Keratinocyte (primary cell): ENCODE results near the gene HOXA7.

Source experiments
- EZH2 ChIP-seq: IDR thresholded peaks from one replicate; pipeline ENCODE4 v1.6.1; 2012; ENCODE audit warnings: inconsistent platforms, mild to moderate bottlenecking, low read length, moderate library complexity
- TF ChIP-seq, protein P1 (sequence below), 3 experiments: IDR thresholded peaks in 1 of 3; conservative IDR thresholded peaks in 1 of 3; optimal IDR thresholded peaks in 1 of 3; 2 replicates in 2 of 3; 3 replicates in 1 of 3; pipeline versions ENCODE3 to v1.5.1; 2011; ENCODE audit warnings: low read length in 3 of 3, mild to moderate bottlenecking in 3 of 3, moderate library complexity in 2 of 3, control low read depth in 1 of 3, inconsistent platforms in 1 of 3; ENCODE audit not compliant: insufficient read depth in 2 of 3; ENCODE audit errors: extremely low read depth in 1 of 3

DNA sequence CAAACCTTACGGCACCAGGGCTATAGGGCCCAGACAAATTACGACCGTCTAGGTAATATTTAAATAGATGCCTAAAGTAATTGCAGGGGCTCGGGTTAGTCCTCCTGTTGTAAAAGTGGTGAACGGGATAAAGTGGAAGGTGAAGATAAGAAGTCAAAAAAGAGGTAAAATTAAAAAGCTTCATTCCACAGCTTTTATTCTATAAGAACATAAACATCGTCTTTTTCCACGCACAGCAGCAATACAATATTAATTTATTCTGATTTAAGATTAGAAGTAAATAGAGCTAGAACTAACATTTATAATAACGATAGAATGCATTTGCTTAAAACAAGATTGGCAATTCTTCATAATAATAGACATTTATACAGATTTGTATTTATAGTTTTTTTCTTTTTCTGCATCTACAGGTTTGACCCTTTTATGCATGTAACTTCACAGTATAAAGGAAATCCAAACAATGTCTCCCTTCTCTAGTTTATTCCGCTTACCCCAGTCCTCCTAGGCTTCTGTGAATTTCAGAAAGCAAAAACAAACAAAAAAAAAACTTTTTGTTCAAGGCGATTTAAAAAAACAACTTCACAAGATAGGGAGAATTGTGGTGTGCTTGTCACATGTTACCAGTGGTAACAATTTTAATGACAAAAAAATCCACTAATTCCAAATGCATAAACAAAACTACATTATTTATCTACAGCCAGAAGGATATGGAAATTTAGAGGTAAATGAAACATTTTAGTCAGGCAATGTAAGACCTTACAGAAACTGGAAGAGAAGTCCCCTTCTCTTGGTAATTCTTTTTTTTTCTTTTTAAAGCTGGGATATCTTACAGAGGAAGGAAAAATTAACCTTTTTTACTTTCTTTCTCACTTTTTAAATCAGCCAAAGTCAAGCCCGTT is 14.2 kb upstream of the HOXA7 start:
- TF ChIP-seq EZH2, result no peak
- TF ChIP-seq, protein P1, sequence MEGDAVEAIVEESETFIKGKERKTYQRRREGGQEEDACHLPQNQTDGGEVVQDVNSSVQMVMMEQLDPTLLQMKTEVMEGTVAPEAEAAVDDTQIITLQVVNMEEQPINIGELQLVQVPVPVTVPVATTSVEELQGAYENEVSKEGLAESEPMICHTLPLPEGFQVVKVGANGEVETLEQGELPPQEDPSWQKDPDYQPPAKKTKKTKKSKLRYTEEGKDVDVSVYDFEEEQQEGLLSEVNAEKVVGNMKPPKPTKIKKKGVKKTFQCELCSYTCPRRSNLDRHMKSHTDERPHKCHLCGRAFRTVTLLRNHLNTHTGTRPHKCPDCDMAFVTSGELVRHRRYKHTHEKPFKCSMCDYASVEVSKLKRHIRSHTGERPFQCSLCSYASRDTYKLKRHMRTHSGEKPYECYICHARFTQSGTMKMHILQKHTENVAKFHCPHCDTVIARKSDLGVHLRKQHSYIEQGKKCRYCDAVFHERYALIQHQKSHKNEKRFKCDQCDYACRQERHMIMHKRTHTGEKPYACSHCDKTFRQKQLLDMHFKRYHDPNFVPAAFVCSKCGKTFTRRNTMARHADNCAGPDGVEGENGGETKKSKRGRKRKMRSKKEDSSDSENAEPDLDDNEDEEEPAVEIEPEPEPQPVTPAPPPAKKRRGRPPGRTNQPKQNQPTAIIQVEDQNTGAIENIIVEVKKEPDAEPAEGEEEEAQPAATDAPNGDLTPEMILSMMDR (optimal IDR thresholded peaks at IDR 0.05 in 1 of 3, IDR thresholded peaks at IDR 0.05 in 1 of 3, conservative IDR thresholded peaks at IDR 0.05 in 1 of 3; ENCODE audit: extremely low read depth in 1 of 3, insufficient read depth in 2 of 3, low read length in 3 of 3), result no peak
